NCI-H2029 (cell line): ENCODE results near the gene EIF3B.
"Not testable (repeated sequence)": the region's sequence is repeated elsewhere in the genome, so short reads cannot be mapped to it uniquely, and the experiment has no call there.

ENCODE experiments used
- DNase-seq: peaks from one replicate; lab custom pipeline; 2025; lab: John Stamatoyannopoulos, UW

EIF3B gene

DNA sequence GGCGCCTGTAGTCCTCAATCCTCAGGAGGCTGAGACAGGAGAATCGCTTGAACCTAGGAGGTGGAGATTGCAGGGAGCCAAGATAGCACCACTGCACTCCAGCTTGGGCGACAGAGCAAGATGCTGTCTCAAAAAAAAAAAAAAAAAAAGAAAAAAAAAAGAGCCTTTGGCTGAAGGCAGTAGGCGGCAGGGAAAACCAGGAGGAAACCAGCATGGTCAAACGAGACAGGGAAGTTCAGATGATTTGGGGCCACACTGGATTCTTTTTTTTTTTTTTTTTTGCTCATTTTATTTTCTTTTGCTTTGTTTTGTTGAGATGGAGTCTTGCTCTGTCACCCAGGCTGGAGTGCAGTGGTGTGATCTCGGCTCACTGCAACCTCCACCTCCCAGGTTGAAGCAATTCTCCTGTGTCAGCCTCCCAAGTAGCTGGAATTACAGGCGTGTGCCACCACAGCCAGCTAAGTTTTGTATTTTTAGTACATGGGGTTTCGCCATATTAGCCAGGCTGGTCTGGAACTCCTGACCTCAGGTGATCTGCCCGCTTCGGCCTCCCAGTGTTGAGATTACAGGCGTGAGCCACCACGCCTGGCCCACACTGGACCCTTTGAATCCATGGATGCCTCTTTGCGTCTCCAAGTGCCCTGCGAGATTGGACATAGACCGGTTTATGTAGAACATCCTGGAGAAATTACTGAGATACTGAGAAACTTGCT is 7.1 kb upstream of the EIF3B start:
- DNase-seq = not testable (repeated sequence)

DNA sequence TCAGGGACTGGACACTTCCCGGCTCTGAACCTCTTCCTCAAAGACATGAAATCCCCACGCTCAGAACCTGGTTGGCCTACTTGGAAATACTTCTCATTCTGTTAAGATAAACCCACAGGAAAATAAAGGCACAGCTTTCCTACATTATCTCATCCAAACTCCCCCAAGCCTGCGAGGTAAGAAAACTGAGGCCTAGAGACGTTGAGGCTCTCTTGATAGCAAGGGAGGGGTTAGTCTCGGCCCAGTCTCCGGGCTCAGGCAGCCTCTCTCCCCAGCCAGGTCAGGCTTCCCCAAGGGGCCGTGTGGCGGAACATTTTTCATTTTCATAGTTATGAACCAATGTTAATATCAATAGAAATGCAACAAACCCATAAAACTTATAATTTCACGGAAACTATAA is 4.6 kb upstream of the EIF3B start:
- DNase-seq = no peak

GRCh38 chr7:2350861-2351260 is 3.8 kb upstream of the EIF3B start:
- no peak for DNase-seq

- DNase-seq = no peak
Measured at GRCh38 chr7:2353113-2353935, 1.3 kb upstream of the EIF3B start.

GRCh38 chr7:2353936-2354185 is 766 bp upstream of the EIF3B start:
- peak; percentile 87 for DNase-seq

DNA sequence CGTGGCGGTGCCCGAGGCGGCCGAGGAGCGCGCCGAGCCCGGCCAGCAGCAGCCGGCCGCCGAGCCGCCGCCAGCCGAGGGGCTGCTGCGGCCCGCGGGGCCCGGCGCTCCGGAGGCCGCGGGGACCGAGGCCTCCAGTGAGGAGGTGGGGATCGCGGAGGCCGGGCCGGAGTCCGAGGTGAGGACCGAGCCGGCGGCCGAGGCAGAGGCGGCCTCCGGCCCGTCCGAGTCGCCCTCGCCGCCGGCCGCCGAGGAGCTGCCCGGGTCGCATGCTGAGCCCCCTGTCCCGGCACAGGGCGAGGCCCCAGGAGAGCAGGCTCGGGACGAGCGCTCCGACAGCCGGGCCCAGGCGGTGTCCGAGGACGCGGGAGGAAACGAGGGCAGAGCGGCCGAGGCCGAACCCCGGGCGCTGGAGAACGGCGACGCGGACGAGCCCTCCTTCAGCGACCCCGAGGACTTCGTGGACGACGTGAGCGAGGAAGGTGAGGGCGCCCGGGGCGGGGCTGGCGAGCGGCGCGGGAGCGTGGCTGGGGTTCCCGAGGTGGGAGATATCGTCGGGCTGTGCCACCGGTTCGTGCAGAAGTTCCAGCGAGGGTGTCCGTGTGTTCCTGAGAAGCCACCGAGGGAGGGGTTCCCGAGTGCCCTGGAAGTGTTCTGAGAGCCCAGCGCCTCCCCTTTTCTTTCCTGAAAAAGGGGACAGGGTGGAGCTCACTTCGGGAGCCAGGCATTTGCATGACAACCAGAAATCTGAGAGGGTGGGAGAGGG is 495 bp downstream of the EIF3B start:
- DNase-seq = no peak

DNA sequence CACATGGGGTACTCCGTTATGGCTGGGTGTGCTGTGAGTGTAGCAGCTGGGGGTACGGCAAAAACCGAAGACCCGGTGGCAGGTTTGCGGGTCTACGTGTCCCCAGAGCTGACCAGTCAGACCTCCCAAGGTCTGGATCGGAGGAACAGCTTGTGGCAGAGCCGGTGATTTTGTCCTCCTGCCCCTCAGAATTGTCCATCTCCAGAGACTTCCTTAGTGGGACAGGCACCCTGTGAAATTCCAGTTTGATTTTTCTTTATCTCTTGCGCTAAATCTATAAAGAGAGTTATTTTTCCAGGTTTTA is 1.0 kb downstream of the EIF3B start:
- no peak for DNase-seq

GRCh38 chr7:2357165-2357564 is 2.5 kb downstream of the EIF3B start:
- no peak for DNase-seq

GRCh38 chr7:2357571-2357970 is 2.9 kb downstream of the EIF3B start:
- no peak for DNase-seq

GRCh38 chr7:2358968-2359527 is 4.4 kb downstream of the EIF3B start:
- DNase-seq = no peak

DNA sequence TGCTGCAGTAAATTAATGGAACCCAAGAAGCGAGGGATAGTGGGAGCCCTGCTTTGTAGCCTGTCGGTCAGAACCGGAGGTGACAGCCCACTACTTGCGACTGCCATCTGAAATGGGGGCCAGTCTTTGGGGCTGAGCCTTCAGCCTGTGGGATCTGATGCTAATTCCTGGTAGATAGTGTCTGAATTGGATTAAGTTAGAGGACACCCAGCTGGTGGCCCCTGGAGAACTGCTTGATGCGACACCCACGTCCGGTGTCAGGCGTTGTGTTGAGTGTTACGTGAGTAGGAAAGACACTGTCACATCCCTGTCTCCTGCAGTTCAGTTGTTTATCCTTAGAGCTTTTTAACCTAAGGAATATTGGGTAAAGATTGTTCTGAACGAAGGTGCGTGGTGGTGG is 5.0 kb downstream of the EIF3B start:
- no peak for DNase-seq

- no peak for DNase-seq
Measured at GRCh38 chr7:2360796-2361195, 6.2 kb downstream of the EIF3B start.

- no peak for DNase-seq
Measured at GRCh38 chr7:2362385-2363088, 7.9 kb downstream of the EIF3B start.

DNA sequence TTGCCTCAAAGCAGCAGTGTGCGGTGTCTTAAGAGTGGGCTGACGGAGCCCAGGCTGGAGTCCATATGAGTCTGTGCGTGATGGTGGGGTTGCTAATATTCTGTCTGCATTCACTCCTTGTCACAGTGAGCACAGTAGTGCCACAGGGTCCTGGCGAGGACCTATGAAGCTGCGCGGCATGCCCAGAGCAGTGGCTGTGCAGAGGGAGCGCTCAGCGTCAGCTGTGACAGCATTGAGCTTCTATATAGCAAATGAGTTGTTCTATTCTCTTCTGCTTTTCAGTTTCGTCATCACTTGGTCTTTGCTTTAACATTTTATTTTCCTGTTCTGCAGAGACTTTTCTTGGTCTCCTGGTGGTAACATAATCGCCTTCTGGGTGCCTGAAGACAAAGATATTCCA is 14.5 kb downstream of the EIF3B start:
- no peak for DNase-seq

DNA sequence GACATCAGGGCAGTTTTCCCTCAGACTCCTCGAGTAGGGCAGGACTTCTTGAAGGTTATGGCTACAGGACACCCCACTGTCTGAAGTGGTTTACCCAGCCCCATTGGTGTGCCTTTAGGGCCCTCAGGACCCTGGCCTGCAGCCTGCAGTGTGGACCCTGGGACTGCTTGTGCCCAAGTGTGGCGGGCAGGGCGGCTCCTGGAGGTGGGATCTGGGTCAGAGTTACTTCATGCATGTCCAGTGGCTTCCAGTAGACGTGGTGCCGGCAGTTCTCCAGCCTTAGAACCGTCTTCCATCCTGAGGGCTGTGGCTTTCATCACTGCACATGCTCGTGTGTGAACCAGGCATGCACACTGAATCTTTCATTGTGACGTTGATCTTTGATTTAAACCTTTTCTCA is 16.7 kb downstream of the EIF3B start:
- no peak for DNase-seq

DNA sequence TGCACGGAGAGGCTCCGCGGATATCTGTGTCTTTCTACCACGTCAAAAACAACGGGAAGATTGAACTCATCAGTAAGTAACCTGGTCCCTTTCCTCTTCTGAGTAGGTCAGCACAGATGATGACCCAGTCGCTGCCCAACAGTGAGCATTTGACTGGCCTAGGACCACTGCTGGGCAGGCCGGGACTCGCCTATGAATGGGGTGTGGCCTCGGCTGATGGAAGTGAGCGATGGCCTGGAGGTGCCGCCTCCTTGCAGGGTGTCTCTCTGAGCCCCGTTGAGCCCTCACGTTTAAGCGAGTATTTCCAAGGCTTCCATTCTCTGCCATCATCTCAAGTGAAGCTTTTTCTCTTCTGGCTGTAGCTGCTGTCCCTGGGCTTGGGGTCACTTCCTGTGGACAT is 18.1 kb downstream of the EIF3B start:
- no peak for DNase-seq

- DNase-seq = no peak
Measured at GRCh38 chr7:2373124-2373556, 18.5 kb downstream of the EIF3B start.

DNA sequence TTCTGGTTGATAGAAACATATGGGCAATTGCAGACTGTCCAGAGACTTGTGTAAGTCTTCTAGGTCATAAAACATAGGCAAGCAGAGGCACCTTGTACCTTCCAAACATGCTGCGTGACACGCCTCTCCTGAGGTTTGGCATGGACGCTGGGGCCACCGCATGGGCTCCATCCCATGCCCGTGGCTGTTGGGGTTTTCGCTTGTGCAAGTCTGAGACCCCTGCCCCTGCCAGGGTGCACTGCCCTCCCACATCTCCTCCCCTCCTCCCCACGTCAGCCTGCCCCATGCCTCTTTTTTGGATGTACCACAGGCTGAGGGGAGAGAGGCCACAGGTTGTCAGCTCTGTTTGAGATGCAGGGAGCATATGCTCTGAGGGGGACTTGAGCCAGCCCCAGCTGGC is 19.0 kb downstream of the EIF3B start:
- DNase-seq = no peak

DNA sequence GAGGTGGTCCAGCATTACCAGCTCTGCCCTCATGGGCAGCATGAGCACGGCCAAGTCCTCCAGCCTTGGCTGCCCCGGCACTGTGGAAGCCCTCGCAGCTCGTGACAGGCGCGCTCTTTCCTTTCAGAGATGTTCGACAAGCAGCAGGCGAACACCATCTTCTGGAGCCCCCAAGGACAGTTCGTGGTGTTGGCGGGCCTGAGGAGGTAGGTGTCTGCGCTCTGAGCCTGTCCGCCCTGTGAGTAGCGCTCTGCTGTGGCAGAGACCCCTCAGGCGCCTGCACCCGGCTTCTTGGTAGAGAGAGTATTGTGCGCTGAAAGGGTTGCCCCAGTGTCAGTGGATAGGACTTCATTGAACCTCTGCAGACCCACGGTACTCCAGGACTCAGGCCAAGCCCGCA is 19.8 kb downstream of the EIF3B start:
- DNase-seq = no peak

- no peak for DNase-seq
Measured at GRCh38 chr7:2374830-2375728, 20.5 kb downstream of the EIF3B start.
